GM19351 (cell line): Measurements from ENCODE around the gene EFNA4.

Experiments
- ATAC-seq: cut with Tn5 transposase; IDR thresholded peaks from one replicate; pipeline ENCODE4 v1.9.1; 2021; ENCODE audit warnings: mild to moderate bottlenecking, moderate library complexity; ENCODE audit not compliant: unreplicated experiment

Gene EFNA4

GRCh38 chr1:155051342-155051776 lies 12.2 kb upstream of the EFNA4 start:
- no peak for ATAC-seq

DNA sequence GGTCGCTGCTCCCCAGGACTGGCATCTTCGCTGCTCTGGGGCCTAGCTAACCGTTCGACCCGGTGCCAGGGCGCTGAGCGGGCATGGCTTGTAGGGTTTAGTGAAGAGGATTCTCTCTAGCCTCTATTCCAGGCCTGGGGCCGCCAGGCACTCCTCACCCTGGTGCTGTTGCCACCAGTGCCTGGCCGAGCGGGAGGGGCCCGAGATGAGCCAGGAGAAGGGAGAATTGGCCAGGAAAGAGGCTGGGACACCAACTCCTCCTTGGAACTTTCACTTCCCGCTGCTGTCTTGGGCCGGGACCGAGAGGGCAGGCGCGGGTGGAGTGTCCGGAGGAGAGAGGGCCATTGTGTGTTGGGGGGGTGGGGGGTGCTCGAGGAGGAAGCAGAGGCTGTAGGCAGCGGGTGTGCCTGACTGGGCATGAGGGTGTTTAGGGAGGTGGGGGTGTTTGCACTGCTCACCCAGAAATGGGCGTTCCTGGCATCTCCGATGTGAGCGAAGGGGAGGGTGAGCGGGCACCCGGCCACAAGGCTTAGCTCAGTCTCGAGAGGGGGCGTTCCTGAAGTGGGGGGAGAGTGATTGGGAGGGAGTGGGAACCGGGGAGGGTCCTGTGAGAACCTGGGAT lies 11.7 kb upstream of the EFNA4 start:
- ATAC-seq: peak; percentile 3

GRCh38 chr1:155052439-155053395 lies 10.8 kb upstream of the EFNA4 start:
- no peak for ATAC-seq

DNA sequence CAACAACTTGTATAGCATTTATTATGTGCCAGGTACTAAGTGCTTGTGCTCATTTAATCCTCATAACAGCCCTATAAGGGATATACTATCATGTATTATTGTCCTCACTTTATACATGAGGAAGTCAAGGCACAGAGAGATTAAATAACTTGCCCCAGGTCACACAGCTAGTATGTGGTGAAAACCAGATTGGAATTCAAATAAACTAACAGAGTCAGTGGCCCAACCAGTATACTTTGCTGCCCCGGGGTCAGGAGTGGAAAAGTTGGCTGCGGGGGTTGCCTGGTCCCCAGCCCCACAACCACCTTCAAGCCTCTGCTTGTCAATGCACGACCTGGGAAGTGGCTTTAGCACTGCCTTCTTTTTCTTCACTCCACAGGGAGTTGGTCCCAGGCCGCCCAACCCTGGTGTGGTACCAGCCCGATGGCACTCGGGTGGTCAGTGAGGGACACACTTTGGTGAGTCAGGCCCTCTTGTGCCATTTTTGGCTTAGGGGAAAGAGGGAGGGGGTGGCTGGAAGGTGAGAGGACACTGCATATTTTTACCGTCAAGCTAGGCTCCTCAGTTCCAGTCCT lies 9.9 kb upstream of the EFNA4 start:
- no peak for ATAC-seq

DNA sequence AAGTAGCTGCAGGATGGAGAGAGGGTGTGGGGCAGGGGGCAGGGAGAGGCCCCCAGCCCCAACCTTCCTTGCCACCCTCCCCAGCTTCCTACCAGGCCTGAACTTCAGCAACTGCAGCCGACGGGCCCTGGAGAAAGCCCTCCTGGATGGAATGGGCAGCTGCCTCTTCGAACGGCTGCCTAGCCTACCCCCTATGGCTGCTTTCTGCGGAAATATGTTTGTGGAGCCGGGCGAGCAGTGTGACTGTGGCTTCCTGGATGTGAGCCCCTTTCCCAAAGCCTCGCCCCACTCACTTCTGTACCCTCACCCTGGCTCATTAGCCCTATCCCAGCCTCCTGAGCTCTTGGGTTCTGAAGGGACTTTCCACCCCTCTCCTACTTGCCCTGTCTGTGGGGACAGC lies 6.4 kb upstream of the EFNA4 start:
- ATAC-seq: no peak

GRCh38 chr1:155057788-155058211 lies 5.7 kb upstream of the EFNA4 start:
- no peak for ATAC-seq

DNA sequence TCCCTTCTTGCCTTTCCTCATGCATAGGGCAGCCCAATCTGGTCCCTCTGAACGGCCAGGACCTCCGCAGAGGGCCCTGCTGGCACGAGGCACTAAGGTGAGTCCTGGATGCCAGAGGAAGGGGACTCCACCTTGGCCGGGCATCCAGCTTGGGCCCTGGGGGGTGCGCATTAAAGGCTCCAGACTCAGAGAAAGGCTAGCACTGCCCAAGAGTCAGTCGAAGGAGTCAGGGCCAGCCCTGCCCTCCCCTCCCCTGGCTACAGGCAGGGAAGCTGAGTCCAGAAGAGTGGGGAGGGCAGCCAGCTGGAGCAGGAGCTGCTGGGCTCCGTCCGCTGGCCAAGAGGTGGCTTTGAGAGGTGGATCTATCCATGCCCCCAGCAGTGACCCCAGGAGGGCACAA lies 2.8 kb upstream of the EFNA4 start:
- ATAC-seq: no peak

- no peak for ATAC-seq
Observed at GRCh38 chr1:155061381-155062150, 2.0 kb upstream of the EFNA4 start.

- ATAC-seq: no peak
Observed at GRCh38 chr1:155062151-155062686, 1.3 kb upstream of the EFNA4 start.

DNA sequence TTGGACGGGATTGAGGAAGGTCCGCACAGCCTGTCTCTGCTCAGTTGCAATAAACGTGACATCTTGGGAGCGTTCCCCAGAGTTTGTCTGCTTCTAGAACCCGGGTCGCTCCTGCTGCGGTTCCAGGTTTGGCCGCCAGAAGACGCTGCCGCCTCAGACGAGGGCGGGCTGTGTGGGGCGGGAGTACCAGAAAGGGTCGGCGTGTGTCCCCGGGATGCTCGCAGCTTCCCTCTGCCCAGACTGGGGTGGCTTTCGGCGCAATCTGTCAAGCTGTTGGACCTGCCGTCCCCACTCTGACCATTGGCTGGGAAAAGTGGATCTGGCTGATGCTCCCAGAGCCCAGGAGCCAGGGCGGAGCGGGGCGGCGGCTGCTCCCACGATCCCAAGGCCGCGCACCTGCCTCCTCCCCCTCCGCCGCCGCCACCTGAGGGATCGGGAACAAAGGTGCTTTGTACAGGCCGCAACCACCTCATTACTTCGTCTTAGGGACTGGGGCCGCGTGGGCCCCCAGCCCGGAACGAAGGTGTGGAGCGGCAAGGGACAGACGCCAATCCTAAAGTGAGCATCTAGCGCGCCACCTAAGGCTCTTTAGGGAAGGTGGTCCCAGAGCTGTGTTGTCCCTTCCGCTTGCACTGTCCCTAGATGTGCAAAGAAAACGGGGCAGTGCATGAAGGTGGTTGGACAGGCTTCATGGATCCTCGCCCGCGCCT lies 683 bp upstream of the EFNA4 start:
- ATAC-seq: peak; percentile 8

GRCh38 chr1:155064111-155064831 lies 731 bp downstream of the EFNA4 start:
- ATAC-seq: peak; percentile 31

DNA sequence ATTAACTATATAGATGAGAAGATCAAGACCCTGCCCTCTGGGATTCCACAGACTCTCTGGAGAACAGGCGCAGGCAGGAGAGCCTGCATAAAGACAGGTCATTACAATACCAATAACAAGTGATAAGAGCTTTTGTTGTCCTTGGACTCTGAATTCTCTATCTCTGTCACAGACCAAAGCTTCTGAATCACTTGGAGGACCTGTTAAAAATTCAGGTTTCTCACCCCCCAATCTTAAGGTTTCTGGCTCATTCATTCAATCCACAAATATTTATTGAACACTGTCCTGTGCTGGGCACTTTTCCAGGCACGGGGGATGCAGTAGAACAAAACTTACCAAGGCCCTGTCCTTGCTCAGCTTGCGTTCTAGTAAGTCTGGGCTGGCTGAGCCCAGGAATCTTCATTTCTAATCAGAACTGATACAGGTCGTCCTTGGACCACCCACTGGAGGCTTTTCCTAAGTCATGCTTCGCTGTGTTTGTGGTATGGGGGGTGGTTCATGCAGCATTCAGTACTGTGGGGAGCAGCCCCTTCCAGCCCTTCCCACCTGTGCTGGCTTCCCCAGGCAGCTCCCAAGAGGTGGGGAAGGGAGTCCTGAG lies 1.4 kb downstream of the EFNA4 start:
- ATAC-seq: no peak

GRCh38 chr1:155066777-155067176 lies 3.2 kb downstream of the EFNA4 start:
- no peak for ATAC-seq

DNA sequence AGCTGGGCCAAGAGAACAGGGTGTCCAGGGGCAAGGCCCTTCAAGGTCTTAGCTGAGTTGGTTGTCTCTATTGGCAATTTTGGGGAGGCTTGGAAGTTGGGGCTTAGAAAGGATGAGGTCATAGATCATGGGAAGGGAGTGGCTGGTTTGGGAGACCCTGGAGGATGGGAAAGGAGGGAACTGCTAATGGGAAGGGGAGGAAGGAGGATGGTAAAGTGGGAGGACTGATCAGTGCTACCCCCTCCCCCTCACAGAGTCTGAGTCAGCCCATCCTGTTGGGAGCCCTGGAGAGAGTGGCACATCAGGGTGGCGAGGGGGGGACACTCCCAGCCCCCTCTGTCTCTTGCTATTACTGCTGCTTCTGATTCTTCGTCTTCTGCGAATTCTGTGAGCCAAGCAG lies 5.1 kb downstream of the EFNA4 start:
- ATAC-seq: no peak

GRCh38 chr1:155069551-155070157 lies 6.1 kb downstream of the EFNA4 start:
- no peak for ATAC-seq

DNA sequence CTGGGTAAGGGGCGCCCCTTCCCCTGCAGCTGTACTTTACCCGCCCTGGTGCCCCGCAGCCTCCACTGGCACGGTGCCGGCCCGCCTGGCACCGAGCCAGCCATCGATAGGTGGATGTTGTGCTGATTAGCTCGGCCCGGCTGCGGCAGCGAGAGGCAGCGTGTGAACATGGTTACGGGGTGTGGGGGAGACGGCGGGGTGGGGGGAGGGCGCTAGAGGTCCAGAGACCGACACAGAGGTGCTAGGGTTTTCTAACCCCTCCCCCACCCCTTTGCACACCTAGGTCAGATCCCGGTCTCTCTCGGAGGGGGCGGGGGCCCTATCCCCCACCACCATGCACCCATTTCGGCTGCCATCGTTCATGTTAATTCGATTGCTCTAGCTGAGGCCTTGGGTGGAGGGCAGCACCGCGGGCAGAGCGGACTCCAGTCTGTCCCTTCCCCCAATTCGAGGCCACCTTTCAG lies 6.7 kb downstream of the EFNA4 start:
- ATAC-seq: no peak

- peak; percentile 66 for ATAC-seq
Observed at GRCh38 chr1:155070721-155071569, 7.4 kb downstream of the EFNA4 start.

DNA sequence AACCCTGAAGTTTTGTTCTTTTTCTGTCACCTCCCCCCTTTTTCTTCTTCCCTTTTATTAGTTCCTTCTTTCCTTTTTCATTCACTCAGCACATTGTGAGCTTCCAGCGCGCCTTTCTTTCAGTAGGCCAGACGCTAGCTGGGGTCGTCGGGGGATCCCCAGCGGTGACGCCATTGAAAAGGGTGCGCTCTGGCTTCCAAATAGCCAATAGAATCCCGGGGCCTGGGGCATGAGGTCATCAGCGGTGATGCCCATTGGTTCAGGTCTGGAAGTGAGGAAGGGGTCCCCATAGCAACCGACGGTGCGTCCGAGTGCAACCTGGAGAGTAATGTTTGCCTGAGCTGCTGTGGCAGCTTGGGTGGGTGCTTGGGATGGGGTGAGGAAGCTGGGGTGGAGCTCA lies 8.2 kb downstream of the EFNA4 start:
- no peak for ATAC-seq
